HCT116 (cell line): ENCODE results near the gene SYCP3.

ENCODE experiments used
- ATF3 ChIP-seq: IDR thresholded peaks from 2 replicates; pipeline ENCODE4 v1.6.1; 2012
- CTCF ChIP-seq, 3 experiments: fragments of 200-600 bp in 1 of 3; sonication (generic) in 1 of 3; IDR thresholded peaks in 2 of 3; conservative IDR thresholded peaks in 1 of 3; 2 replicates each; pipeline ENCODE4 v1.5.1; 2012 to 2017; ENCODE audit warnings: low read depth in 2 of 3, low read length in 2 of 3, antibody characterized with exemption in 1 of 3, borderline replicate concordance in 1 of 3, control low read depth in 1 of 3, mild to moderate bottlenecking in 1 of 3, mixed read lengths in 1 of 3, mixed run types in 1 of 3, moderate library complexity in 1 of 3; ENCODE audit not compliant: insufficient read depth in 1 of 3
- EZH2 ChIP-seq: fragments of 200-600 bp; sonication (generic); IDR thresholded peaks from 2 replicates; pipeline ENCODE4 v1.6.1; 2017; ENCODE audit warnings: antibody characterized with exemption, mixed run types
- EZH2phosphoT487 ChIP-seq: fragments of 200-600 bp; IDR thresholded peaks from 2 replicates; pipeline ENCODE4 v1.6.1; 2018; ENCODE audit warnings: antibody characterized with exemption, borderline replicate concordance
- JUND ChIP-seq: IDR thresholded peaks from 2 replicates; pipeline ENCODE4 v1.6.1; 2012
- MAX ChIP-seq: IDR thresholded peaks from 2 replicates; pipeline ENCODE4 v1.6.1; 2012
- POLR2A ChIP-seq: IDR thresholded peaks from 2 replicates; pipeline ENCODE4 v1.7.0; 2011; ENCODE audit warnings: borderline replicate concordance; ENCODE audit not compliant: insufficient read depth, insufficient read length; ENCODE audit errors: extremely low read depth
- POLR2AphosphoS5 ChIP-seq: IDR thresholded peaks from 2 replicates; pipeline ENCODE4 v1.6.1; 2011; ENCODE audit warnings: mild to moderate bottlenecking, low read depth, low read length, moderate library complexity
- REST ChIP-seq: IDR thresholded peaks from 2 replicates; pipeline ENCODE4 v1.6.1; 2012; ENCODE audit warnings: low read depth
- ZBTB33 ChIP-seq: IDR thresholded peaks from 2 replicates; pipeline ENCODE4 v1.6.1; 2011; ENCODE audit warnings: mild to moderate bottlenecking, low read length, moderate library complexity; ENCODE audit not compliant: insufficient replicate concordance; ENCODE audit errors: extremely low read depth
- ZNF274 ChIP-seq: fragments of 200-500 bp; sonication (Bioruptor generic); IDR thresholded peaks from 2 replicates; pipeline ENCODE4 v1.6.1; 2014; ENCODE audit warnings: mild to moderate bottlenecking, low read depth, low read length, inconsistent platforms

GRCh38 chr12:101691503-101692096, 47.7 kb downstream of the SYCP3 start:
- no peak for TF ChIP-seq CTCF (IDR thresholded peaks at IDR 0.05 in 2 of 3, conservative IDR thresholded peaks at IDR 0.05 in 1 of 3; ENCODE audit: borderline replicate concordance in 1 of 3, insufficient read depth in 1 of 3, low read depth in 2 of 3, low read length in 2 of 3)
- no peak for TF ChIP-seq REST
- no peak for TF ChIP-seq JUND
- no peak for TF ChIP-seq MAX
- no peak for TF ChIP-seq EZH2
- no peak for TF ChIP-seq EZH2phosphoT487
- no peak for TF ChIP-seq ZNF274
- no peak for TF ChIP-seq POLR2A
- TF ChIP-seq ZBTB33: no peak
- TF ChIP-seq POLR2AphosphoS5: no peak
- no peak for TF ChIP-seq ATF3
